Neural progenitor cell (in vitro differentiated cells): Measurements from ENCODE around the gene IDH1. TPM values are rescaled to one million over a fixed set of nuclear protein-coding genes. Genes with fewer than 3 reads are reported as not detected.

ENCODE experiments used
- DNase-seq: peaks from one replicate; pipeline ENCODE4 v3.0.0-alpha.2; 2016; ENCODE audit warnings: low spot score
- H2AFZ ChIP-seq: fragments of 200-600 bp; sonication (generic); replicated peaks from 2 replicates; pipeline ENCODE4 v1.6.1; 2016; ENCODE audit warnings: antibody characterized with exemption
- H3F3A ChIP-seq: fragments of 200-600 bp; sonication (generic); 2 replicates; pipeline ENCODE4 v1.6.1; 2016; ENCODE audit warnings: antibody characterized with exemption, low read depth
- H3K27ac ChIP-seq: fragments of 200-600 bp; sonication (generic); 2 replicates; pipeline ENCODE4 v1.5.1; 2016; ENCODE audit warnings: mild to moderate bottlenecking
- H3K27me3 ChIP-seq: fragments of 200-600 bp; sonication (generic); 2 replicates; pipeline ENCODE4 v1.6.1; 2016; ENCODE audit warnings: mild to moderate bottlenecking, moderate library complexity
- H3K36me3 ChIP-seq: fragments of 200-600 bp; sonication (generic); 2 replicates; pipeline ENCODE4 v1.5.1; 2016
- H3K4me1 ChIP-seq: fragments of 200-600 bp; sonication (generic); 2 replicates; pipeline ENCODE4 v1.6.1; 2016; ENCODE audit warnings: mixed run types
- H3K4me2 ChIP-seq: fragments of 200-600 bp; sonication (generic); 2 replicates; pipeline ENCODE4 v1.6.1; 2016
- H3K4me3 ChIP-seq: fragments of 200-600 bp; sonication (generic); 2 replicates; pipeline ENCODE4 v1.5.1; 2016
- H3K79me2 ChIP-seq: fragments of 200-600 bp; sonication (generic); 2 replicates; pipeline ENCODE4 v1.6.1; 2016; ENCODE audit warnings: low read depth
- H3K9ac ChIP-seq: fragments of 200-600 bp; sonication (generic); 2 replicates; pipeline ENCODE4 v1.6.1; 2016
- H3K9me3 ChIP-seq: fragments of 200-600 bp; sonication (generic); 2 replicates; pipeline ENCODE4 v1.5.1; 2016; ENCODE audit warnings: low read depth
- H4K20me1 ChIP-seq: fragments of 200-600 bp; sonication (generic); 2 replicates; pipeline ENCODE4 v1.6.1; 2016; ENCODE audit warnings: low read depth
- H3K27ac Mint-ChIP-seq: 3 replicates; pipeline ENCODE4 v1.8.0; 2021; ENCODE audit warnings: mixed read lengths
- H3K27me3 Mint-ChIP-seq: 2 replicates; pipeline ENCODE4 v1.8.0; 2022; ENCODE audit warnings: low read depth, mild to moderate bottlenecking, inconsistent platforms, moderate library complexity, mixed read lengths; ENCODE audit not compliant: insufficient read depth
- H3K36me3 Mint-ChIP-seq: 3 replicates; pipeline ENCODE4 v1.8.0; 2021; ENCODE audit warnings: mixed read lengths
- H3K4me1 Mint-ChIP-seq: 3 replicates; pipeline ENCODE4 v1.8.0; 2021; ENCODE audit warnings: mixed read lengths
- H3K4me3 Mint-ChIP-seq: 3 replicates; pipeline ENCODE4 v1.8.0; 2021; ENCODE audit warnings: mild to moderate bottlenecking, moderate library complexity, mixed read lengths
- H3K9me3 Mint-ChIP-seq: 3 replicates; pipeline ENCODE4 v1.8.0; 2020; ENCODE audit warnings: mixed read lengths
- CTCF ChIP-seq: fragments of 200-600 bp; sonication (generic); IDR thresholded peaks from 2 replicates; pipeline ENCODE4 v1.5.1; 2017; ENCODE audit warnings: antibody characterized with exemption, mild to moderate bottlenecking
- EZH2 ChIP-seq: fragments of 200-600 bp; sonication (generic); IDR thresholded peaks from 2 replicates; pipeline ENCODE4 v1.6.1; 2017; ENCODE audit warnings: antibody characterized with exemption, mild to moderate bottlenecking, moderate library complexity
- EZH2phosphoT487 ChIP-seq: fragments of 200-600 bp; sonication (generic); IDR thresholded peaks from 2 replicates; pipeline ENCODE4 v1.6.1; 2017; ENCODE audit warnings: antibody characterized with exemption
- total RNA-seq: library from RNA; depleted of rRNA; stranded (reverse); fragments of >200 nt; gene quantifications from 2 replicates; pipeline ENCODE4 v1.2.3, GENCODE V29; 2015; ENCODE audit warnings: low replicate concordance

IDH1 gene
- total RNA-seq, 1 donor from 2014 or later = 308 TPM

- no peaks in the 10 kb centered on the region for H4K20me1 ChIP-seq
- H3K79me2 ChIP-seq = no peaks in the 10 kb centered on the region
- Mint-ChIP-seq H3K4me1 (no peaks in the 10 kb centered on the region), H3K27ac (no peak overlapping the region), H3K4me3 (no peak overlapping the region), H3K36me3 (no peaks in the 10 kb centered on the region), H3K27me3 (peaks cover 2% of the 10 kb centered on the region), H3K9me3 (peaks cover 4% of the 10 kb centered on the region)
- H3K9ac ChIP-seq = no peak overlapping the region
- no peaks in the 10 kb centered on the region for H3K36me3 ChIP-seq
- H3K9me3 ChIP-seq = no peaks in the 10 kb centered on the region
- no peaks in the 10 kb centered on the region for H3K27me3 ChIP-seq
- no peak overlapping the region for H3K4me2 ChIP-seq
- H3K27ac ChIP-seq = no peak overlapping the region
- no peak overlapping the region for H2AFZ ChIP-seq
- H3F3A ChIP-seq = no peaks in the 10 kb centered on the region
- DNase-seq = no peak
- H3K4me1 ChIP-seq = no peaks in the 10 kb centered on the region
- TF ChIP-seq CTCF (no peak), EZH2phosphoT487 (no peak), EZH2 (no peak)
- H3K4me3 ChIP-seq = no peak overlapping the region
Measured at GRCh38 chr2:208208335-208209085, 46.4 kb downstream of the IDH1 start.

GRCh38 chr2:208207769-208208168 is 47.1 kb downstream of the IDH1 start:
- Mint-ChIP-seq H3K4me1 (no peaks in the 10 kb centered on the region), H3K27me3 (peaks cover 2% of the 10 kb centered on the region), H3K9me3 (peaks cover 4% of the 10 kb centered on the region), H3K27ac (no peak overlapping the region), H3K4me3 (no peak overlapping the region), H3K36me3 (no peaks in the 10 kb centered on the region)
- Histone ChIP-seq H3K27me3 (no peaks in the 10 kb centered on the region), H3K4me1 (no peaks in the 10 kb centered on the region), H3K79me2 (no peaks in the 10 kb centered on the region), H3K9me3 (no peaks in the 10 kb centered on the region), H4K20me1 (no peaks in the 10 kb centered on the region), H3K36me3 (no peaks in the 10 kb centered on the region), H3K4me2 (no peak overlapping the region), H3K9ac (no peak overlapping the region), H3K4me3 (no peak overlapping the region), H2AFZ (no peak overlapping the region), H3K27ac (no peak overlapping the region), H3F3A (no peaks in the 10 kb centered on the region)
- no peak for DNase-seq
- TF ChIP-seq EZH2phosphoT487 (no peak), CTCF (no peak), EZH2 (no peak)

GRCh38 chr2:208204166-208204565 is 50.7 kb downstream of the IDH1 start:
- Histone ChIP-seq H3K4me1 (peaks cover 12% of the 10 kb centered on the region), H3K9ac (no peak overlapping the region), H3K27ac (no peak overlapping the region), H3K36me3 (no peaks in the 10 kb centered on the region), H3K4me3 (no peak overlapping the region), H4K20me1 (no peaks in the 10 kb centered on the region), H3F3A (no peaks in the 10 kb centered on the region), H3K27me3 (no peaks in the 10 kb centered on the region), H2AFZ (peak overlapping the region; percentile 28), H3K79me2 (no peaks in the 10 kb centered on the region), H3K4me2 (no peak overlapping the region), H3K9me3 (no peaks in the 10 kb centered on the region)
- H3K9me3 Mint-ChIP-seq = peaks cover under 1% of the 10 kb centered on the region
- H3K4me3 Mint-ChIP-seq = no peak overlapping the region
- peaks cover 8% of the 10 kb centered on the region for H3K4me1 Mint-ChIP-seq
- no peak overlapping the region for H3K27ac Mint-ChIP-seq
- H3K36me3 Mint-ChIP-seq = no peaks in the 10 kb centered on the region
- H3K27me3 Mint-ChIP-seq = peaks cover 1% of the 10 kb centered on the region
- no peak for DNase-seq
- no peak for TF ChIP-seq CTCF
- no peak for TF ChIP-seq EZH2phosphoT487
- TF ChIP-seq EZH2 = no peak
